ENCODE measurements around the gene IFITM5.

DNA sequence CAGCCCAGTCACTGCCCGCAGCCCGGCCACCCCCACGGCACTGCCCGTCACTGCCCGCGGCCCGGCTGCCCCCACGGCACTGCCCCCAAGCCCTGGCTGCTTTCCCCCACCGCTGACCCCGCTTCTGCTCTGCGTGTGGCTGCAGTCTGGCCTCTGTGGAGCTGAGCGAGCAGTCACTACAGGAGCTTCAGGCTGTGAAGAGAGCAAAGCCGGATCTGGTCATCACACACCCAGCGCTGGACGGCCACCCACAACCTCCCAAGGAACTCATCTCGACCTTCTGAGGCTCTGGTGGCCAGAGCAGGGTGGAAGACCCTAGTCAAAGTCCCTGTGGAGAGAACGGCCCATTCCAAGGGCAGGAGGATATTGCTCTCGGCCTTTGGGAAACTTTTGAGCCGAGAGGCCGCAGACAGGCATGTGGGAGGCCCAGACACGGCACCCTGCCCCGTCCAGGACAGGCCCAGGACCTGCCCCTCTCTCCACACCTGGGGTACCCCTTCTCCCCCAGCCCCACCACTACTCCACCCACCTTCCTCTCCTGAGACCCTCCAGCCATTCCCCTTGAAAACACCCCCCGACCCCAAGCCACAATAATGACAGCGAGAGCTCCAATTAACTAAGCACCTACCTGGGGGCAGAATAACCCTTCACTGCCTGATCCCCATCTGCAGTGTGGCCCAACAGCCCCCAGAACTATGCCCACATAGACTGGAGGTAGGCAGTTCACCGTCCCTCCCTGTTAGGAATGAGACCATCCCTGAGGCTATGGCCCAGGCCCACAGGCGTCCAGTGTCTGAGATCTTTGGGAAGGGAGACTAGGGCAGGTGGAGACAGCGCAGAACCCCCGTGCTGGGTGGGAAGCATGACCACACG lies 14.1 kb downstream of the IFITM5 start:
- TF ChIP-seq MAZ (IDR thresholded peaks at IDR 0.05; ENCODE audit: borderline replicate concordance, low read depth, low read length) (no peak), POLR2A (IDR thresholded peaks at IDR 0.05; ENCODE audit: low read depth, low read length) (no peak), RAD21 (IDR thresholded peaks at IDR 0.05; ENCODE audit: low read length) (no peak), RCOR1 (IDR thresholded peaks at IDR 0.05; ENCODE audit: insufficient replicate concordance, low read length) (no peak), CEBPB (IDR thresholded peaks at IDR 0.05; ENCODE audit: low read depth, low read length) (no peak), MXI1 (IDR thresholded peaks at IDR 0.05; ENCODE audit: borderline replicate concordance, low read depth, low read length) (no peak), RFX5 (IDR thresholded peaks at IDR 0.05; ENCODE audit: low read depth, low read length) (no peak), SMC3 (IDR thresholded peaks at IDR 0.05; ENCODE audit: low read depth, low read length) (no peak)
- TF ChIP-seq, protein P1, sequence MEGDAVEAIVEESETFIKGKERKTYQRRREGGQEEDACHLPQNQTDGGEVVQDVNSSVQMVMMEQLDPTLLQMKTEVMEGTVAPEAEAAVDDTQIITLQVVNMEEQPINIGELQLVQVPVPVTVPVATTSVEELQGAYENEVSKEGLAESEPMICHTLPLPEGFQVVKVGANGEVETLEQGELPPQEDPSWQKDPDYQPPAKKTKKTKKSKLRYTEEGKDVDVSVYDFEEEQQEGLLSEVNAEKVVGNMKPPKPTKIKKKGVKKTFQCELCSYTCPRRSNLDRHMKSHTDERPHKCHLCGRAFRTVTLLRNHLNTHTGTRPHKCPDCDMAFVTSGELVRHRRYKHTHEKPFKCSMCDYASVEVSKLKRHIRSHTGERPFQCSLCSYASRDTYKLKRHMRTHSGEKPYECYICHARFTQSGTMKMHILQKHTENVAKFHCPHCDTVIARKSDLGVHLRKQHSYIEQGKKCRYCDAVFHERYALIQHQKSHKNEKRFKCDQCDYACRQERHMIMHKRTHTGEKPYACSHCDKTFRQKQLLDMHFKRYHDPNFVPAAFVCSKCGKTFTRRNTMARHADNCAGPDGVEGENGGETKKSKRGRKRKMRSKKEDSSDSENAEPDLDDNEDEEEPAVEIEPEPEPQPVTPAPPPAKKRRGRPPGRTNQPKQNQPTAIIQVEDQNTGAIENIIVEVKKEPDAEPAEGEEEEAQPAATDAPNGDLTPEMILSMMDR (conservative IDR thresholded peaks at IDR 0.05; ENCODE audit: low read depth, low read length): no peak
- TF ChIP-seq, protein P2, sequence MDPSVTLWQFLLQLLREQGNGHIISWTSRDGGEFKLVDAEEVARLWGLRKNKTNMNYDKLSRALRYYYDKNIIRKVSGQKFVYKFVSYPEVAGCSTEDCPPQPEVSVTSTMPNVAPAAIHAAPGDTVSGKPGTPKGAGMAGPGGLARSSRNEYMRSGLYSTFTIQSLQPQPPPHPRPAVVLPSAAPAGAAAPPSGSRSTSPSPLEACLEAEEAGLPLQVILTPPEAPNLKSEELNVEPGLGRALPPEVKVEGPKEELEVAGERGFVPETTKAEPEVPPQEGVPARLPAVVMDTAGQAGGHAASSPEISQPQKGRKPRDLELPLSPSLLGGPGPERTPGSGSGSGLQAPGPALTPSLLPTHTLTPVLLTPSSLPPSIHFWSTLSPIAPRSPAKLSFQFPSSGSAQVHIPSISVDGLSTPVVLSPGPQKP (IDR thresholded peaks at IDR 0.05; ENCODE audit: borderline replicate concordance, low read depth, low read length): no peak
